Globus pallidus (tissue), 1 donor: ENCODE measurements around the gene RNF135.
A peak's percentile ranks its signal among the peaks of the same experiment; 100 is the strongest.
"Not testable (repeated sequence)": the region's sequence is repeated elsewhere in the genome, so short reads cannot be mapped to it uniquely, and the experiment has no call there.

Experiments used
- DNase-seq: peaks from one replicate; pipeline ENCODE4 v3.0.0-alpha.2; 2015; ENCODE audit warnings: low spot score

The RNF135 gene, protein sequence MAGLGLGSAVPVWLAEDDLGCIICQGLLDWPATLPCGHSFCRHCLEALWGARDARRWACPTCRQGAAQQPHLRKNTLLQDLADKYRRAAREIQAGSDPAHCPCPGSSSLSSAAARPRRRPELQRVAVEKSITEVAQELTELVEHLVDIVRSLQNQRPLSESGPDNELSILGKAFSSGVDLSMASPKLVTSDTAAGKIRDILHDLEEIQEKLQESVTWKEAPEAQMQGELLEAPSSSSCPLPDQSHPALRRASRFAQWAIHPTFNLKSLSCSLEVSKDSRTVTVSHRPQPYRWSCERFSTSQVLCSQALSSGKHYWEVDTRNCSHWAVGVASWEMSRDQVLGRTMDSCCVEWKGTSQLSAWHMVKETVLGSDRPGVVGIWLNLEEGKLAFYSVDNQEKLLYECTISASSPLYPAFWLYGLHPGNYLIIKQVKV

DNA sequence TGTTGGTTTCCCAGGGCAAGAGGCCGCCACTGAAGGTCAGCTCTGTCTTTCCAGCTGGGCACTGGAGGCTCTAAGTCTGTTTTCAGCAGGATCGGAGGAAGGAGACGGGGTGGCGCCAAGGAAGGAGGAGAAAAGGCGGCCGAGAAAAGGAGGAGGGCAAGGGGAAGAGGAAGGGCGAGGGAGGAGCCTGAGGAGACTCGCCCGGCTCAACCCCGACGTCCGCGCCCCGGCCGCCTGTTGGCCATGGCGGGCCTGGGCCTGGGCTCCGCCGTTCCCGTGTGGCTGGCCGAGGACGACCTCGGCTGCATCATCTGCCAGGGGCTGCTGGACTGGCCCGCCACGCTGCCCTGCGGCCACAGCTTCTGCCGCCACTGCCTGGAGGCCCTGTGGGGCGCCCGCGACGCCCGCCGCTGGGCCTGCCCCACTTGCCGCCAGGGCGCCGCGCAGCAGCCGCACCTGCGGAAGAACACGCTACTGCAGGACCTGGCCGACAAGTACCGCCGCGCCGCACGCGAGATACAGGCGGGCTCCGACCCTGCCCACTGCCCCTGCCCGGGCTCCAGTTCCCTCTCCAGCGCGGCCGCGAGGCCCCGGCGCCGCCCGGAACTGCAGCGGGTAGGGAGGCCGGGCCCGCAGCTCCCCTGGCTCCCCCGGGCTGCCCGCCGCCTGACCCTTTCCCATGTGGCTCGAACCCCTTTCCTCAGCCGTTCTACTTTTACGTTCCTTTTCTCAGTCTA lies at the start of gene RNF135:
Gene RNF135 (plus strand): TSS at position 209 of the 737 bp plus-strand sequence. CDS start 35 bp downstream, at position 244.
- DNase-seq: peak; percentile 70

- peak; percentile 37 for DNase-seq
Observed at GRCh38 chr17:30921544-30922196, 49.2 kb upstream of the RNF135 start, which contains the start of gene ADAP2. Gene ADAP2 (plus strand): TSS chr17:30921945. CDS start chr17:30922015, 70 bp downstream.

DNA sequence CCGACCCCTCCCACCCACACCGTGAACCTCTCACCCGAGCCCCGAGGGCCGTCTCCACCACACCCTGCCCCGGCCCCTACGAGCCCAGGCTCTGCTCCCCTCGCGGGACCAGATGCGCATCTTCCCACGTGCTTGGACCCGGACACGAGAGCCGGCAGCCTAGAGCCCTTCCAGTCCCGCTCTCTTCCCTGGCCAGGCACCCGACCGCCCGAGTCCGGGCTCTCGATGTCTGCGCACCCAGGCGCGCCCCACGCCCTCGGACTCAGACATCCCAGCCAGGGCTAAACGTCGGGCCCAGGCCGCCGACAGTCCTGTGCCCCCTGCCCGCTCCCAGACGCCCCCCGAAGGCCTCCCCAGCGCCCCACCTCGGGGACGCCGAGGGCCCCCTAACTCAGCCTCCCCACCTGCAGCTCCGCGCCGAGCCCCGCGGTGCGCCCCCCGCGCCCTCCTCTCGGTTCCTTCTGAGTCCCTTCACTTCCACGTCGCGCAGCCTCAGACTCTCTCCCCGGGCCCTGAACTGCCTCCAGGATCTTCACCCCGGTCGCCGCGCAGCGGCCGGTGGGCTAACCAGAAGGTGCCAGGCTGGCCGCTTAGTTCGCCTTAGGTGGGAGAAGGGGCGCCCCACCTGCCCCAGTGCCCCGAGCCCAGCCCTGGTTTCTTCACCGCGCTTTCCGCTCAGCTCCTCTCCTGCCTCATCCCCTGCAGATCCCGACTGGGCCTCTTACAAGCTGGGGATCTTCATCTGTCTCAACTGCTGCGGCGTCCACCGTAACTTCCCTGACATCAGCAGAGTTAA lies 48.4 kb upstream of the RNF135 start:
- DNase-seq: no peak

DNA sequence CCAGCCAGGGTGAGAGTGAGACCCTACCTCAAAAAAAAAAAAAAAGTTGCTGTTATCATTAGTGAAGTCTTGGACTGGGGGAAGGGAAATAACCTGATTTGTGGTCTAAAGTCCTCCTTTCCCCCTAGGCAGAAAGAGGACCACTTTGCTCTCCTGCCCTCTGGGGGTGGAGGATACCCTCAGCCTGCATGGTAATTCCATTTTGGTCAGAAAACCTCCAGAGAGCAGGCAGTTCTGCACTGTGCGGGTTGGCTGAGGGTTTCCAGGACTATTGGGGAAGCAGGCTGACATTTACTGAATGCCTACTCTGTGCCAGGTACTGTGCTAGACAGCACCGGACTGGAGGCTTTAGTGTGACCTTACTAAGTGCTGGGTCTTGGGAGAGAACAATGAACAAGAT lies 46.5 kb upstream of the RNF135 start:
- DNase-seq: no peak

DNA sequence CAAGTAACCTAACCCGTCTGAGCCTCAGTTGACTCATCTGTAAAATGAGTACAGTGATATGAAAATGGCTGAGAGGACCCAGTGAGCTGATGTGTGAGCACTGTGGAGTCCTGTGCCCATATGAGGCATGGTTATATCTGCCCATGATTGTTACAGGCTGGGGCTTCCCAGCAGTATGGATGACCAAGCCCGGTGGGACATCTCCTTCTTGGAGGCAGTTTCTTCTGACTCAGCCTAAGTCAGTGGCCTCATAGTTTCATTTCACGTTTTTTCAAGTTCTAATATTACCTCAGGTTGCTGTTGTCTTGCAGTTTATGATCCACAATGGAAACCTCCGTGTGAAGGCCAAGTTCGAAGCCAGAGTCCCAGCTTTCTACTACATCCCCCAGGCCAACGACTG lies 44.3 kb upstream of the RNF135 start:
- no peak for DNase-seq

- DNase-seq: no peak
Observed at GRCh38 chr17:30927756-30928155, 43.1 kb upstream of the RNF135 start.

DNA sequence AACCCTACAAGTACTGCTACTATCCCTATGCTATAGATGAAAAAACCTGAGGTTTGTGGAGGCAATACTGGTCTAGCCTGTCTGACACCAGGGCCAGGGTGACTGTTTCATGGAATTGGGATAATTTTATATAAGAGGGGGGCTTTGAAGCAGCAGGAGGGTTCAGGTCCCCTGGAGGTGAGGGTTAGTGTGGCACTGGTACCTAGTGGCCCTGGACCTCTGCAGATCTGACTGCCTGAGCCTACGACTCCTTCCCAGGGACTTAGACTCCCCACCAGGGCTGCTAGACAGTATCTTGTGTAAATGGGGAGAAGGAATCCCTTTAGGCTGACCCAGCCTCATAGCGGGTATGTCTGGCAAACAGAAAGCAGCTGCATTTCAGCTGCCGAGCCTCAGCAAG lies 42.3 kb upstream of the RNF135 start:
- no peak for DNase-seq

- no peak for DNase-seq
Observed at GRCh38 chr17:30929081-30929633, 41.7 kb upstream of the RNF135 start.

GRCh38 chr17:30929861-30930260 lies 41.0 kb upstream of the RNF135 start:
- DNase-seq: not testable (repeated sequence)

GRCh38 chr17:30930495-30930894 lies 40.3 kb upstream of the RNF135 start:
- DNase-seq: no peak

GRCh38 chr17:30931582-30931981 lies 39.3 kb upstream of the RNF135 start:
- not testable (repeated sequence) for DNase-seq

DNA sequence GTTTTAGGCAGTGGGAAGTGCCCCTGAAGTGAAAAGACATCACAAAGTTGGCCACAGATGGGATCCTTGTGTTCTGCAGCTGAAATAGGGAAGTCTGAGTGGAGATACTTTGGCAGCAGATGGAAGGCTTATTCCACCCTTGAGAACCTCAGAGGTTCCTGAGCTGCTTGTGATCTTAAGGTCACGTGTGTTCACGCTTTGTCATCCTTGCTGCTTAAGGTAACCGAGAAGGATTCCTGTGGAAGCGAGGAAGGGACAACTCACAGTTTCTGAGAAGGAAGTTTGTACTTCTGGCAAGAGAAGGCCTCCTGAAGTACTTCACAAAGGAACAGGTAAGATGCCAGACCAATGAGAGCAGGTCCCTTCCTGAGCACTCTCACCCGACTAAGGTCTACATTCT lies 36.9 kb upstream of the RNF135 start:
- no peak for DNase-seq

DNA sequence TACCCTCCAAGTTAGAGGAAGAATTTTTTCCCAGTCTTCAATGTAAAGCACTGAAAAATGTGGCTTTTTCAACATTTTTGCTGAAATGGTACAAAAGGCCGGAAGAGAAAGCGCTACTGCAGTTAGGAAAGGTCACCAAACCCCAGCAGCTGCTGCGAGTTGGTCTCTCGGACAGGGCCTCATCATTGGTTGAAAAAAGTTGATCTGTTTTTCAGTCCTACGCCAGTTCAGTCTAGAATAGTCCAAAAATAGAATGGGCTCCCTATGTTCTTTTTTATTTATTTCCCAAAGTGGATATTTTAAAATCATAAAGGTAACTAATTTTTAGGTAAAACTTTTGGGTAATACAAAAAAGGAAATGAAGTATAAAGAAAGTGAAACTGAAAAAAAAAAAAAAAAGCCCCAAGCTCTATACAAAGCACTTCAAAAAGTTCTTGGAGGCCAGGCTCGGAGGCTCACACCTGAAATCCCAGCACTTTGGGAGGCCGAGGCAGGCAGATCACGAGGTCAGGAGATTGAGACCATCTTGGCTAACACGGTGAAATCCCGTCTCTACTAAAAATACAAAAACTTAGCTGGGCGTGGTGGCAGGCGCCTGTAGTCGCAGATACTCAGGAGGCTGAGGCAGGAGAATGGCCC lies 31.7 kb upstream of the RNF135 start:
- no peak for DNase-seq

GRCh38 chr17:30942308-30943079 lies 28.3 kb upstream of the RNF135 start:
- no peak for DNase-seq

DNA sequence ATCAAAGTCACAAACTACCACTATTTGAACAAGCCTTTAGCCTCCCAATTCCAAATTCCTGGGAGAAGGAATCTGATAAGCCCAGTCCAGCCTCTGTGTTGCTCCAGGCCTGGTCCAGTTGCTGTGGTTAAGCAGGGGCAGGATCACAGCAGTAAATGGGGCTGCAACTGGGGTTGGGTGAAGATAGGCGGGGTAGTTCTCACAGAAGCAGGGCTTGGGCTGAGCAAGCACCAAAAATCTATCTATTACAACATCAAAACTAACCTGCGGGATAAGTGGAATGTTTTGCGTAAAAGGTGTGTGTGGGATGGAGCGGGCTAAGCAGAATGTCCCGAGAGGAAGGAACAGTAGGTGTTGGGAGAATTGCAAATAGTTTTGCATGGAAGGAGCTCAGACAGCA lies 23.0 kb upstream of the RNF135 start:
- no peak for DNase-seq

DNA sequence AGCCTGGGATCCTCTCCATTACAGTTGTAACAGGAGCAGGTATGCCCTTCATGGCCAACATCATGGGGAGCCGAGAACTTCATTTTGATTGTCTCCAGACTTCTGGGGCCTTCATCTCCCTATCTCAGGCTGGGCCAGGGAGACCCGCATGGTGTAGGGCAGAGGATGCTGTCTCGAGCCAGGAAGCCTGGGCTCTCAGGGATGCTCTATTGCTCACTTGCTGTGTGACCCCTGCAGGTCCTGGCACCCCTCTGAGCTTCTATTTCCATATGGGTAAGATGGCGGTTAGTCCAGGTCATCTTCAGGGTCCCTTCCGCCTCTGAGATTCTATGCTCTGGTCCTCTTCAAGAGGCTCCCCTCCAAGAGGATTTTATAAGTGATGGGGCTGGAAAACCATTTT lies 20.6 kb upstream of the RNF135 start:
- DNase-seq: no peak

DNA sequence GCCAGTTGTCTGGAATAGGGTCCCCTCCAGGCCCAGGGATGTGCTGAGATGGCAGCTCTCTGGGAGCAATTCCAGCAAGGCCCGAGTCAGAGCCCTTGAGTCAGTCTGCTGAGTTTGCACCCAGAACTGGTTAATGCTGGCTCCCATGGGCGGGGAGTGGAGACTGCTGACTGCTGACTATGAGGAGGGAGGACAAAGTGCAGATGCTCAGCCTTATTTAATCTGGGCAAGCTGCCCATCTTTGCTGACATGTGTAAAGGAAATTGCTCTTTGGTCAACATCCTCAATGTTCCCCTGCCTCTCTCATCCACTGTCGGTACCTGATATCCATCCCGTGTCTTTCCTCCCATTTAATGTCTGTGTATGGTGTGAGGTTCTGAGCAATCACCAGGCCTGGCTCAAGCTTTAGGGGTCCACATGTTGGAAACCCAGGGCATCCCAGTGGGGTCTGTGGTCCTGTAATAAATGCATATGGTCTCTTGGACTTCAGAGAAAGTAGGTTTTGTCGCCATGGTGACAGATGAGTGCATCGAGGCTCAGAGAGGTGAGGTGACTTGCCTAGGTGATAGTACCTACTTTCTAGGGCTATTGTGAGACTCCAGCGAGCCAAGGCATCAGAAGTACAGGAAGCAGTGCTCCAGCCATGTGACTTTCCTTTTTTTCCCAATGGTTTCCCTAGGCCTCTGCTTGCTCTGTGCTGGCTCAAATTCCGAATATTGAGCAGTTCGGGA lies 20.0 kb upstream of the RNF135 start:
- DNase-seq: peak; percentile 66

- DNase-seq: no peak
Observed at GRCh38 chr17:30952638-30953393, 18.0 kb upstream of the RNF135 start.
